HTERT RPE-1 (cell line): ENCODE measurements around the gene MOSMO.
"Not testable (repeated sequence)": the region's sequence is repeated elsewhere in the genome, so short reads cannot be mapped to it uniquely, and the experiment has no call there.

Experiments used
- in situ Hi-C: fragments of 300-500 bp; cut with MboI; formaldehyde crosslinking; loops from 4 replicates; pipeline ENCODE4 v1.14.3; 2020; ENCODE audit warnings: low sequenced_read_pairs

MOSMO gene

DNA sequence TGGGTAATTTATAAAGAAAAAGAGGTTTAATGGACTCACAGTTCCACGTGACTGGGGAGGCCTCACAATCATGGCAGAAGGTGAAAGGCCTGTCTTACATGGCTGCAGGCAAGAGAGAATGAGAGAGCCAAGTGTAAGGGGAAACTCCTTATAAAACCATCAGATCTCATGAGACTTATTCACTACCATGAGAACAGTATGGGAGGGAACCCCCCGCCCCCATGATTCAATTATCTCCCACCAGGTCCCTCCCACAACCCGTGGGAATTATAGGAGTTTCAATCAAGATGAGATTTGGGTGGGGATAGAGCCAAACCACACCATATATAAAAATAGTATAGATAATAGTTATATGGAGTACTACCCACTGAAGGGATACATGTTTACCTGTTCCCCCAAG, 36.0 kb downstream of the MOSMO start:
- in situ Hi-C loops: not testable (repeated sequence)

DNA sequence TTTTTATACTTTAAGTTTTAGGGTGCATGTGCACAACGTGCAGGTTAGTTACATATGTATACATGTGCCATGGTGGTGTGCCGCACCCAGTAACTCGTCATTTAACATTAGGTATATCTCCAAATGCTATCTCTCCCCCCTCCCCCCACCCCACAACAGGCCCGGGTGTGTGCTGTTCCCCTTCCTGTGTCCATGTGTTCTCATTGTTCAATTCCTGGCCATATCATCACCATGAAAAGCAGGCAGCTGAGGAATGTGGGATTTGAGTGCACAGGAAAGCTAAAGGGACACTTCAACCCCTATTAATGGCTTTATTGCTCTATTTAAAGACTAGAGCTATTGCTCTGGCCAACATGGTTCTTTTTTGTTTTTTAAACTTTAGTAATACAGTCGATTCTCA, 38.0 kb downstream of the MOSMO start:
- in situ Hi-C loops: not testable (repeated sequence)

DNA sequence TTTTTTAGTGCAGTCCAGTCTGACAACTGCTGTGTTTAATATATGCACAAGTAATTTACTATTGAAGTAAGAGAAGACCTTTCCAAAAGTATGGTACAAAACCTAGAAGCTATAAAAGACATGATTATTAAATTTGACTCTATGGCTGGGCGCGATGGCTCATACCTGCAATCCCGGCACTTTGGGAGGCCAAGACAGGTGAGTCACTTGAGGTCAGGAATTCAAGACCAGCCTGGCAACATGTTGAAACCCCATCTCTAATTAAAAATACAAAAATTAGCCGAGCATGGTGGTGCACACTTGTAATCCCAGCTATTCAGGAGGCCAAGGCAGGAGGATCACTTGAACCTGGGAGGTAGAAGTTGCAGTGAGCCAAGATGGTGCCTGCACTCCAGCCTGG, 43.1 kb downstream of the MOSMO start:
- in situ Hi-C loops: no loop called here

DNA sequence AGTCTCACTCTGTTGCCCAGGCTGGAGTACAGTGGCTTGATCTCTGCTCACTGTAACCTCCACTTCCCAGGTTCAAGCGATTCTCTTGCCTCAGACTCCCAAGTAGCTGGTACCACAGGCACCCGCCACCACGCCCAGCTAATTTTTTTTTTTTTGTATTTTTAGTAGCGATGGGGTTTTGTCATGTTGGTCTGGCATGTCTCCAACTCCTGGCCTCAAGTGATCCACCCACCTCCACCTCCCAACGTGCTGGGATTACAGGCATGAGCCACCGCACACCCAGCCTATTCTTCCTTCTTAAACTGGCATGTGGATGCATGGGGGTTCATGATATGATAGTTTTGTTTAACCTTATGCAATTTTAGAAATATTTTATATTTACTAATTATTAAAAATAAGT, 45.1 kb downstream of the MOSMO start:
- in situ Hi-C loops: no loop called here

DNA sequence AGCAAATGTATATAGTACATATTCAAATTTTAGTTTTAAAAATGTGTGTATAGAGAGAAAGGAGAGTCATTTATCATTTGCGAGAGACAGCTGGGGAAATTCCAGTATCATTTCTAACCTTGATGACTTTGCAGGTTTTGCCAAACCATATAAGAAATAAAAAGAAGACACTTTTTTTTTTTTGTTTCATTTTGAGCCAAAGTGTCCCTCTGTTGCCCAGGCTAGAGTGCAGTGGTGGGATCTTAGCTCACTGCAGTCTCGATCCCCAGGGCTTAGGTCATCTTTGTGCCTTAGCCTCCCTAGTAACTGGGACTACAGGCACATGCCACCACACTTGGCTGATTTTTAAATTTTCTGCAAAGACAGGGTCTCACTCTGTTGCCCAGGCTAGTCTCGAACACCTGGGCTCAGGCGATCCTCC, 46.0 kb downstream of the MOSMO start:
- in situ Hi-C loops: no loop called here

DNA sequence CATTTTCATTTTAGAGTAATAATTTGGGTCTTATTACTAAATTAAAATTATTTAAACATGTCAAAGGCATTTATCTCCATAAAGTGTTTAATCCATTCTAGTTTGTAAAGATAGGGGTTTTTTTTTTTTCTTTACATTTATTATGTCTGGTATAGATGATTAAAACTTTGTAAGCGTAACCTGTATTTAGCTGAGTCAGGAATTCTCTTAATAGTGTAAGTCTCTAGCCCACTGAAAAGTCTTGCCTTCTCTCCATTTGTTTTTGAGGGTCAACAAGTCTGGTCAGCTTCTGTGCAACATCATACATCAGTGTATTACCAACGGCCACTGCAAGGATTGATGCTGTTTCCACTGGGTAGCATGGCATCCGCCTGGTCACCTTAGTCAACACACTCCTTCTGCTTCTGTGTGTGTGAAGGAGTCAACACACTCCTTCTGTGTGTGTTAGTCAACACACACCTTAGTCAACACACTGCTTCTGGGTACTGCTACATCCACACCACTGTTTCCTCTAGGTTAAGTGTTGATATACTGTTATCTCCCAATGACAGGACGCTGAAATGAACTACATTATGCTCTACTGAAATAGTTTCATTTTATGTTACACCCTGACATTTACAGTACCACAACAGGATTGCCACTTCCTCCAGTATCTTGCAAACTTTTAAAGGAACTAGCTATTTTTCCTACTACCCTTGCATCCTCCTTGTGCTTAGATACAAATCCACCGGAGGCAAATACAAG, 47.1 kb downstream of the MOSMO start:
- in situ Hi-C loops: no loop called here

DNA sequence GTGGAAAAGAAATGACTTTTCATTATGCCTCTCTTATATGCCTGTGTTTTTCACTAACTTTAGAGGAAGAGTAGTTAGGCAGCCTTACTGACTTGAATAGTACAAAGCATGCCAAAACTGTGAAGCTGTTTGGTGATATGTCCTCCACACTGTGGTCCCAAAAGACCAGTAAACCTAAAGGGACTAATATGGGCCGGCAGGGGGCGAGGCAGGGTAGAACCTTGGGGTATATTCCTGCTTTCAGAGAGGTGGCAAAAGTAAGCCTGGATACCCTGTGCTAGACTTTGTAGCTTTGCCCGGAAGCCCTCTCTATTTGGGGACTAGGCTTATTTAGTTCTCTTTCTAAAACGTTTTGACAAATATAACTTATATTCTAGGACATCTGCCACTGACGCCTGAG, 48.0 kb downstream of the MOSMO start:
- in situ Hi-C loops: no loop called here

DNA sequence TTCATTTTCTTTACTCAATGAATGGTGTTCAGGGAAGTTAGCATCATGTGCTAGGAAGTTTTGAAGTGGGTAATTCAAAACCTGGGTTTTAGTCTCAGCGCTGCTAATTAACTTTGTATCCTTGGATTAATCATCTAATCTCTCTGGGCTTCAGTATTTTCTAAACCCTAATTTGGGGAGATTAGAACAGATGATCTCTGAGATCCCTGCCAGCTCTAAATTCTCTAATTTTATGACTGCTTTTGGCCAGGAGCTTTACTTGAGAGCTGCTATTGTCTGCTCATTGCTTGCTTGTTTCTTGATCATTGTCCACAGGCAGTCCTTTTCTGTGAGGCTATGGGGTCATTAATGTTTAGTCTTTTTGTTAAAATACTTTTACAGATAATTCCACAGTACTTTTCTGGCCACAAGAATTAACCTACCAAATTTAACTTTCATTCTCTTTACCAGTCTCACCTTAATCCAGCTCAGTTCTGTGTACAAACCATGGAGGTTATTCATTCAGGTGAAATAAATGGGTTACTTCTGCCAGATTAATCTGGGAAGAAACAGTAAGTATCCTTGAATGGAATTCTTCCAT, 56.1 kb downstream of the MOSMO start:
- in situ Hi-C loops: no loop called here

DNA sequence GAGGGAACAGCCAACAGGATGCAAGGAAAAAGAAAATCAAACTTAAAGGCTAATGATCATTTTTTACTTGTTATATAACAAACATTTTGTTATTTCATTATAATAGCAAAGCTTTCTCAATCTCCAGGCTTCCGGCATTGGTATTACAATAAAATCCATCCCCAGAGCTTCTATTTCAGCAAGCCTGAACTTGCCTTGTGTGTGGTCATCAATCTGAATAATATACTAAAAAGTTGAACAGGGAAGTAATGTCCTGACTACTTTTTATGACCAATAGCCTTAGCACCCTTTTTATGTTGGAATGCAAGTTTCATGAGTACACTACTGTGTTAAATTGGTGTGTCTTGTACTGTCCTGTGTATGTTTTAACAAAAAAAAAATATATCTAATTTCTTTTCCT, 57.3 kb downstream of the MOSMO start:
- in situ Hi-C loops: no loop called here

DNA sequence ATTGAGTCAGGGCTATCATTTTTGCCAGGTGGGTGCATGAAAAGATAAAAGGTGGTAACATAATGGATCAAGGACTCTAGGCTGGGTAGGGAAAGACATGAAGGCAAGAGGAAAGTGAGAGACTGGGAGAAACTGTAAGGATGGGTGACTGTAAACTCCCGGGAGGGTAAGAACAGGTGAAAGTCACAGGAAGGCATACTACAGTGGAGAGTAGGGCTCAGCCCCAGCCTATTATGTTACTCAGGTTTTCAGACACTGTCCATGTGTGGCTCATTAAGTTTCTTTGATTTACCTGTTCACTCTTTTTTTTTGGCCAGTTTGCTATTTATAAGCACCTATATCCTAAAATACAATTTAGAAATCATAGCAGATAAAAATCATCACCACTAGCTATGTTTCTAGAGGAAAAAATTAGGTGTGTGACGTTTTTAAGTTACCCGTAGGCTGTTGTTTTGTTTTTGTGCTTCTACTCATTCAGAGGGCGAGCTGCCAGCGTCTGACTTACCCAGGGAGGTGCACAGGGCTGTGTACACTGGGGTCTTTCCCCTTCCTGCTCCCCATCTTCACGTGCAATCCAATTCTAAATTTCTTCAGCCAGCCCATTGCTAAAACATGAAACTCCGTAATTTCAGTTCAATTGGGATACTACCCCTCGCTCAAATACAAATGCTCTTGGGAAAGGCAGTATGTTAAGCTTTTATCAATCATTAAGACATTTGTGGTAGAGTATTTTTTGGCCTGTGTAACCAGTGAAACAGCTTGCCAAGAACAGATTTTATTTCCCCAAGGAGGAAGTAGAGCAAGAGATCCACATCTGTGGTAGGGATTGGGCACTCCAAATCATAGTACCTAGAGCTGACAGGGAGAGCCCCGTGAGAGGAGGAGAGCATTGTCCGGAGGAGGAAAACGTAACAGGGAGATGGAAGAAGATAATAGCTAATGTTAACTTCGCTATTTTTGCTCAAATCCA, 62.7 kb downstream of the MOSMO start:
- in situ Hi-C loops: no loop called here

DNA sequence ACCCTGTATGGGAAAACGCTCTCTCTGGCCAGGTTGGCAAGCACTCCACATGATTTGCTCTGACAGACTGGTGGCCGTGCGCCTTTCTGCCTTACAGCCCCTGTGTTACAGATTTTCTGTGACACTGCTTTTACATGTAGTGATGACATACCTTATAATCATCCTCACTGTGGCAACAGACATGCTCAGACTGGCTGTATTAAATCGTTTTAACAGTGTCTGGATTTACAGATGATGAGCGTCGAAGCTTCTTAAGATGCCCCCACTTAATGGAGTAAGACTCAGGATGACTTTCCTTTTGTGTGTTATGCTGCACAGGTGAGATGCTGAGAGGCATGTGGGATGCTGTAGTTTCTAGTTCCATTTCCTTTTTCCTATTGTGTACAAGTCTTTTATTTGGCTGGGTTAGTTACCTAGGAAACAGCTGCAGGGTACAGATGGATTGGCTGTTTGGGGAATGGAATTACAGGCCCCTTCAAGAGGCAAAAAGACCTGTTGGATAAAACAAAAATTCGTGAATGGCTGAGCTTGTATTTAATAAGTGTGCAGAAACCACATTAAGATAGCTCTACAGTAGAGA, 63.5 kb downstream of the MOSMO start:
- in situ Hi-C loops: no loop called here

DNA sequence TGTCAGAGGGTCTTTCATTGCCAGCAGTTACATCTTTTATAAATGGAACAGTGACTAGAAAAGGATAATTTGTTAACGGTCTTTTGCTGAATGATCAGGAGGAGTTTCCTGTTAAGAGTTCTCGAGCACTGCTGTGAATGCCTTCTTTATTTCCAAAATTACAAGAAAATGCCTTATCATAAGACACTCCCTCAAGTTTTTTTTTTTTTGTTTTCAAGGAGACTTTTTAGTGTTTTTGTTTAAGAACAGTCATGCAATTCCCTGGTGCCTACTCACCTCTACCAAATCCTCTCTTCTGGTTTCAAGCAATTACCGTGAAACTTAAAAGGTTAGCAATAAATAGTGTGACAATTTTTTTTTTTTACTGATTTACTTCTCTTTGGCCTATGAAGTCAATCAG, 65.4 kb downstream of the MOSMO start:
- in situ Hi-C loops: no loop called here

DNA sequence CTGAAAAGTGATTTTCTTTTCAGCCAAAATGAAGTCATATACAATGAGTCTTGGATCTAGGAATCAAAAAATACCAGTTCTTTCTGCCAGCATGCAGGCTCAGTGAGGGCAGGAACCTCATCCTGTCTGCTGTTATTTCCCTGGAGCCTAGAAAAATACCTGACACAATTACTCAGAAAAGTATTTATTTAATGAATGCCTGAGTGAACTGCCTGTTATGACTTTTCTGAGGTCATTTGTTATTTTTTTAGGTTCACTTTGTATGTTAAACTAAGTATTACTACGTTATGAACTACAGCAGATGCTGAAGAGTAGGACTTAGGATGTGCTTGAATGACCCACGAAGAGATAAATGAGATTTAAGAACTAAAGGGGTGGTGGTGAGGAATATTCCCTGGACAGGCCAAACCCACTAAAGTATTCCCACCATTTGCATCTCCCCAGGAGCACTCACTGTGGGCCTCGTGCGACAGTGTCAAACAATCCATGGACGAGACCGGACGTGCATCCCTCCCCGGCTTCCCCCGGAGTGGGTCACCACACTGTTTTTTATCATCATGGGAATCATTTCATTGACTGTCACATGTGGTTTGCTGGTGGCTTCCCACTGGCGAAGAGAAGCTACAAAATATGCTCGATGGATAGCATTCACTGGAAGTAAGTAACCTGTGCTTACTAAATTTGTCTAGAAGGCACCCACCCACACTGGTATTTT, 67.3 kb downstream of the MOSMO start:
- in situ Hi-C loops: no loop called here

DNA sequence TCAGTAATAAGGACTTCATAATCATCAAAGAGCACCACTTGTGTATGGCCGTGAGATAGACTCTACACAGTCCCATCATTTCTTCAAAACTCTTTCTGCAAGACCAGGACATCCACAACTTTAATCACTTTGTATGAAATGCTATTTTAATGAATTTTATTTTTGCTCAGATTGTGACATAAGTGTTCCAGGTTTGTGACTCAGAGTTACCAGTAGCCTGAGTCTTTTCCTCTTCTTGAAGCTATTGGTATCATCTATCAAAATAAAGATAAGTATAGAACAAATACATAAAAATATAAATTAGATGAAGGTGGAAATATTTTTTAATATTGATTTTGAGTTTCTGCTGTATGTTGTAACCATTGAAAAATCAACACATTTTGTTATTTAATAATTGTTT, 67.9 kb downstream of the MOSMO start:
- in situ Hi-C loops: no loop called here

DNA sequence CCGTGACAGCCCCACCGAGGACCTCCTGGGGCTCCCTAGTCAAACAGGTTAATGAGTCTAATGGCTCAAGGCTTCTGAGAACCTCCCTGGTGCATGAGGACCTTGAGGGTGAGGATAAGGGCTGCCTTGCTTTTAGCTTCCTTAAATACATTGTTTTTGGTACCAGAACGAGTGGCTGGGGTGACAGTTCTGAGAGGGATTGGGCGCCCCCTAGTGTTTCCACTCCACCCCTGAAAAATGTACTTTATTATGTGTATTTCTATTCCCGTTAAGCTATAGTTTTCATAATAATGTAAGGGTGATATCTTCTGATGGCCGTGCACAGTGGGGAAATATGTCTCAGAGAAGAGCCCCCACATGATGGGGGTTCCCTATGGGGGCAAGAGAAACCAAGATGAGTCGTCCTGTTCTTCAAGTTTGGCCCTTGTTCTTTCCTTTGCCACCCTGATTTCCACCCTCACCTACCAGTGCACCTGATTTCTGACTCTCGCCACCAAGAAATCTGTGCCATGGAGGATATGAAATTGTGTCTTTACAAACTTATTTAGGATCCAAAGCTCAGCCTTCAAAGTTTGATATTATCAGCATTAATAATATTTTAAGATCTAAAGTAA, 69.9 kb downstream of the MOSMO start:
- in situ Hi-C loops: no loop called here

DNA sequence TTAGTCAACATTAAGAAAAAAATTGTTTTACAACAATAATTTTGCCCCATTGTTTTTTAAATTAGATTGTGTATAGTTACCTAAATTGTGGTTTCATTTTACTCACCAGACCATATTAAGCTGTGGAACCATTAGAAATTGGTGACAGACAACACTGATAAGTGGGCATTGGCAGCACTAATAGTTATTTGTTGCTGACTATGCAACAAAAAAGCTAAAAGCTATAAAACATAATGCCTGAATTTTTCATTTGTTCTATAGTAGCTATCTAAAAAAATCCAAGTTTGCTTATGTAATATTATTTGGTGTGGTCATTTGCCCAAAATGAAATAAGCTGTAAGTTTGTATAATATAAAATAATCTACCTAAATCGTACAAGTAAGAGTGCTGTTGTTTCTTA, 70.7 kb downstream of the MOSMO start:
- in situ Hi-C loops: no loop called here

DNA sequence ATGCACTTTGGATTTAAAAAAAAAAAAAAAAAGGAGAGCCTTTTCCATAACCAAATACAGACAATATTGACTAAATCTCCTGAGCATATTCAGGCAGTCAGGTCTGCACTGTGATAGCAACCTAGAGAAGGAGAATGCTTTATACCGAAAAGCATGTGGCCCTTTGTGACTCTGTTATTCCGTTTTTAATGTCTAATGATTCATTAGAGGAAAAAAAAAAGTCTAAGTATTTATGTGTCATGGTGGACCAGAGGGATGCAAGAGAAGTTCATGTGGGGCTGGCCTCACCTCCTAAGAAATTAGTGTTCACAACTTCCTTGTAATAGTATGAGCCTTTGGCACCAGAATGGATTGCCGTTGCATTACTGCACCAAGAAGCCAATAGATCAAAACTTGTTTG, 73.1 kb downstream of the MOSMO start:
- in situ Hi-C loops: no loop called here

DNA sequence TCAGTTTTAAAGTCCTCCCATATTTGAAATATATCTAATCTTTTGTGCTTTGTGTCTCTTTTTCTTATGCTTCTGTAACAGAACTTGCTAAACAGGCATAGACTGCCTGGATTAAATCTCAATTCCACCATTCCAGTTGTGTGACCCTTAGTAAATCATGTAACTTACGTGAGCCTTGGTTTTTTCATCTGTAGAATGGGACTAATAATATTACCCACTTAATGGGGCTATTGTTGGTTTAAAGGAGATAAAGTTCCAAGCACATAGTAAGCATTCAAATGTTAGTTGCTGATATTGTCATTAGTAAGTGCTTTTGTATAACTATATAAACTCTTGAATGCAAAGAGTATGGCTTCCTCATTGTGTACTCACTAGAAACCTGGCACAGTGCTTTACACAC, 78.5 kb downstream of the MOSMO start:
- in situ Hi-C loops: no loop called here

DNA sequence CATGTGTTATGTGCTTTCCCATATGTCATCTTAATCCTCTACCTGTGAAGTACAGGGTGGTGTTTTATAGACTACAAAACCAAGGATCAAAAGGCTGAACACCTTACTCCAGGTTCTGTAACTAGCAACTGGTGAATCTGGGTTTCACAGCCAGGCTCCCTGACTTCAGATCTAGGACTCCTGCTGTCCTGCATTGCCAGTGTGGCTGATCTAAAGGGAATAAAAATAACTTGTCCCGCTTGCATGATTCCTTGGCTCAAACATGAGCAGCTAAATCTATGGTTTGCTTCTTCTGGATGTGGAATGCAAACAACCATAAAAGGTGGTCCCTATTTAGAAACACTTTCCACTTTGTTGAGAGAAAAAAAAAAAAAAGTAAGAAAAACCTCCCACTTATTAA, 80.7 kb downstream of the MOSMO start:
- in situ Hi-C loops: no loop called here

DNA sequence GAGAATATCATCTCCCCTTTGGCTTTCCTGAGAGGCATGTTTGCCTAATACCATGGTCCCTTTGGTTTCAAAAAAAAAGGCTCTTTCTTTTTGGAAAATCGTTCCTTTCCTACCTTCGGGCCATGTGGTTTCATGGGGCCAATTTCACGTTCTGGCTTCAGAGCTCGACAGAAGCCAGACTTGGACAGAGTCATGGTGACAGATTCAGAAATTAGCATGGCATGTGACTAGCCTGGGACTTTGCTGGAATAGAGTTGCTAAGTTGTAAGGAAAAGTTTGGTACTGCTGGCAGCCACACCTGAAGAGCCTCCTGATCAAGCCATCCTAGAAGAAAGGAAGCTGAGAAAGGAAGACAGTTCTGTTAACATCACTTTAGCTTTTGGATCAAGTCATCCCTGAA, 82.0 kb downstream of the MOSMO start:
- in situ Hi-C loops: no loop called here
